HepG2 (cell line): ENCODE data around the gene TALDO1. TPM values are rescaled to one million over a fixed set of nuclear protein-coding genes. Genes with fewer than 3 reads are reported as not detected.

Source experiments
- BORCS8-MEF2B ChIP-seq: sonication (generic); formaldehyde crosslinking; IDR thresholded peaks from 2 replicates; pipeline ENCODE4 v1.8.0; 2022; ENCODE audit warnings: mild to moderate bottlenecking, missing genetic modification reagents
- BRD4 ChIP-seq: sonication (generic); formaldehyde crosslinking; IDR thresholded peaks from 2 replicates; pipeline ENCODE4 v1.4.0; 2020; ENCODE audit warnings: missing genetic modification reagents
- DMAP1 ChIP-seq: IDR thresholded peaks from 2 replicates; pipeline ENCODE4 v1.6.1; 2016
- FOXC1 ChIP-seq: sonication (generic); formaldehyde crosslinking; IDR thresholded peaks from 2 replicates; pipeline ENCODE4 v1.8.0; 2022; ENCODE audit warnings: mild to moderate bottlenecking, missing genetic modification reagents, borderline replicate concordance
- HNRNPLL ChIP-seq: fragments of 200-400 bp; formaldehyde crosslinking; IDR thresholded peaks from 2 replicates; pipeline ENCODE4 v1.6.1; 2017; ENCODE audit warnings: mild to moderate bottlenecking, low read depth, low read length; ENCODE audit not compliant: poor library complexity, severe bottlenecking
- HOXA9 ChIP-seq: sonication (generic); formaldehyde crosslinking; IDR thresholded peaks from 2 replicates; pipeline ENCODE4 v1.8.1; 2022; ENCODE audit warnings: missing genetic modification reagents, mild to moderate bottlenecking, moderate library complexity, borderline replicate concordance
- JDP2 ChIP-seq: sonication (generic); formaldehyde crosslinking; IDR thresholded peaks from 2 replicates; pipeline ENCODE4 v1.8.1; 2022; ENCODE audit warnings: missing genetic modification reagents, borderline replicate concordance
- JUNB ChIP-seq: sonication (generic); formaldehyde crosslinking; IDR thresholded peaks from 2 replicates; pipeline ENCODE4 v1.8.0; 2022; ENCODE audit warnings: missing genetic modification reagents, mild to moderate bottlenecking, borderline replicate concordance
- KDM3A ChIP-seq: IDR thresholded peaks from 2 replicates; pipeline ENCODE4 v1.6.1; 2018; ENCODE audit warnings: low read depth, missing compliant biosample characterization
- NFKB2 ChIP-seq: sonication (generic); formaldehyde crosslinking; IDR thresholded peaks from 2 replicates; pipeline ENCODE4 v1.4.0; 2020; ENCODE audit warnings: missing genetic modification reagents, borderline replicate concordance
- NFYB ChIP-seq: sonication (generic); formaldehyde crosslinking; IDR thresholded peaks from 2 replicates; pipeline ENCODE4 v1.4.0; 2020; ENCODE audit warnings: missing genetic modification reagents
- RBM22 ChIP-seq: fragments of 200-400 bp; formaldehyde crosslinking; optimal IDR thresholded peaks from 2 replicates; pipeline ENCODE3; 2017; ENCODE audit warnings: mild to moderate bottlenecking, low read length, moderate library complexity
- SP1 ChIP-seq, 2 experiments: fragments of 450-650 bp in 1 of 2; sonication (generic) in 1 of 2; formaldehyde crosslinking in 1 of 2; IDR thresholded peaks; 2 replicates each; pipeline versions ENCODE4 v1.4.0 to v1.6.1; 2016 to 2020; ENCODE audit warnings: missing genetic modification reagents in 1 of 2
- SP140L ChIP-seq: sonication (generic); formaldehyde crosslinking; IDR thresholded peaks from 2 replicates; pipeline ENCODE4 v1.4.0; 2020; ENCODE audit warnings: missing genetic modification reagents, borderline replicate concordance
- TARDBP ChIP-seq: sonication (generic); formaldehyde crosslinking; IDR thresholded peaks from 2 replicates; pipeline ENCODE4 v1.8.0; 2022; ENCODE audit warnings: mild to moderate bottlenecking, missing genetic modification reagents
- TOPORS ChIP-seq: sonication (generic); formaldehyde crosslinking; IDR thresholded peaks from 2 replicates; pipeline ENCODE4 v1.8.0; 2023; ENCODE audit warnings: mild to moderate bottlenecking, missing genetic modification reagents
- ZFP36L2 ChIP-seq: sonication (generic); formaldehyde crosslinking; IDR thresholded peaks from 2 replicates; pipeline ENCODE4 v1.4.0; 2020; ENCODE audit warnings: missing genetic modification reagents
- ZNF138 ChIP-seq: sonication (generic); formaldehyde crosslinking; IDR thresholded peaks from 2 replicates; pipeline ENCODE4 v1.5.0; 2020; ENCODE audit warnings: mild to moderate bottlenecking, low read depth, missing genetic modification reagents
- ZNF143 ChIP-seq: sonication (generic); formaldehyde crosslinking; IDR thresholded peaks from 2 replicates; pipeline ENCODE4 v1.4.0; 2020; ENCODE audit warnings: missing genetic modification reagents
- ZNF256 ChIP-seq: sonication (generic); formaldehyde crosslinking; conservative IDR thresholded peaks from 2 replicates; pipeline ENCODE4 v1.4.0; 2020; ENCODE audit warnings: missing genetic modification reagents
- ZNF264 ChIP-seq: sonication (generic); formaldehyde crosslinking; IDR thresholded peaks from 2 replicates; pipeline ENCODE4 v1.4.0; 2020; ENCODE audit warnings: missing genetic modification reagents
- ZNF589 ChIP-seq: sonication (generic); formaldehyde crosslinking; conservative IDR thresholded peaks from 2 replicates; pipeline ENCODE4 v1.8.0; 2022; ENCODE audit warnings: mild to moderate bottlenecking, moderate library complexity, missing genetic modification reagents
- ZNF7 ChIP-seq: IDR thresholded peaks from 2 replicates; pipeline ENCODE4 v1.6.1; 2016; ENCODE audit warnings: missing biosample characterization, missing genetic modification reagents
- ZNF780A ChIP-seq: sonication (generic); formaldehyde crosslinking; IDR thresholded peaks from 2 replicates; pipeline ENCODE4 v1.8.0; 2022; ENCODE audit warnings: mild to moderate bottlenecking, missing genetic modification reagents, moderate library complexity
- ZNF850 ChIP-seq: sonication (generic); formaldehyde crosslinking; conservative IDR thresholded peaks from 2 replicates; pipeline ENCODE4 v1.9.0; 2021; ENCODE audit warnings: mild to moderate bottlenecking, missing genetic modification reagents
- ZNF879 ChIP-seq: sonication (generic); formaldehyde crosslinking; IDR thresholded peaks from 2 replicates; pipeline ENCODE4 v1.8.1; 2023; ENCODE audit warnings: missing genetic modification reagents
- polyA plus RNA-seq, 8 experiments: library from polyadenylated mRNA; depleted of rRNA in 3 of 8; stranded (reverse) in 7 of 8; unstranded in 1 of 8; fragments of >200 nt; fragmentation: Illumina TruSeq in 4 of 8; extraction: Trizol in 4 of 8; gene quantifications; 2 replicates each; pipeline versions ENCODE4 v1.2.1 to v1.2.3, GENCODE V29; 2011 to 2016; ENCODE audit warnings: low read depth in 4 of 8, missing spikeins in 1 of 8, mixed read lengths in 1 of 8; ENCODE audit not compliant: insufficient read depth in 1 of 8
- total RNA-seq, 5 experiments: library from RNA; depleted of rRNA; stranded (reverse); fragments of >200 nt; fragmentation: Illumina TruSeq; extraction: Trizol; gene quantifications; 2 replicates each; pipeline ENCODE4 v1.2.3, GENCODE V29; 2016; ENCODE audit warnings: low read depth in 1 of 5
- TF ChIP-seq, protein P1 (sequence below): fragments of 450-650 bp; IDR thresholded peaks from 2 replicates; pipeline ENCODE4 v1.6.1; 2016
- TF ChIP-seq, protein P2 (sequence below): sonication (generic); formaldehyde crosslinking; IDR thresholded peaks from 2 replicates; pipeline ENCODE4 v1.9.0; 2021; ENCODE audit warnings: missing genetic modification reagents, mild to moderate bottlenecking, borderline replicate concordance
- TF ChIP-seq, protein P3 (sequence below): sonication (generic); formaldehyde crosslinking; IDR thresholded peaks from 2 replicates; pipeline ENCODE4 v1.8.1; 2023; ENCODE audit warnings: mild to moderate bottlenecking, missing genetic modification reagents
- TF ChIP-seq, protein P4 (sequence below): sonication (generic); formaldehyde crosslinking; IDR thresholded peaks from 2 replicates; pipeline ENCODE4 v1.8.1; 2023; ENCODE audit warnings: mild to moderate bottlenecking, missing genetic modification reagents, borderline replicate concordance

The TALDO1 gene
- total and polyA plus RNA-seq, 2 of the 13 experiments (the other 11 are each of a cell fraction or from before 2014, with no cell fraction given): 107 to 240 TPM

DNA sequence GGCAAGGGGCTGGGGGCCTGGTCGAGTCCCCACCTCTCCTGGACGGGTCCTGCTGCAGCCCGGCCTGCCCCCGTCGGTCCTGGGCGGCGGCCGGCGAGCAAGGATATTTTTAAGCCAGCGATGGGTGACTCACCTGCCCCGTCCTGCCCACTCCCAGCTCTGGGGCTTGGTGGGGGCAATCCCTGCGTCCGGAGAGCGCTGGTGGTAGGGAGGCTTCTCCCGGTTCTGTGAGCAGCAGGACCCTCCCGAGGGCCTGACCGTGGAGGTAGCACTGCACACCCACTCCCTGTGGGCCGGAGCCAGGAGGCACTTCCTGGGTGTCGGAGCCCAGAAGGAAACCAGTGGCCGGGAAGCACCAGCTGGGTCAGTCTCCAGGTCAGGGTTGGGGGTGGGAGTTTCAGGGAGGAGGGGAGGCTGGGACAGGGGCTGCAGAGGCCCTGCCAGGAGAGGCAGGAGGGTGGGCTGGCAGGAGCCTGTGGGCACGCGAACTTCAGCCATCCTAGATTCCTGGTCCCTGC lies 40.8 kb upstream of the TALDO1 start (continued):
- TF ChIP-seq, protein P1, sequence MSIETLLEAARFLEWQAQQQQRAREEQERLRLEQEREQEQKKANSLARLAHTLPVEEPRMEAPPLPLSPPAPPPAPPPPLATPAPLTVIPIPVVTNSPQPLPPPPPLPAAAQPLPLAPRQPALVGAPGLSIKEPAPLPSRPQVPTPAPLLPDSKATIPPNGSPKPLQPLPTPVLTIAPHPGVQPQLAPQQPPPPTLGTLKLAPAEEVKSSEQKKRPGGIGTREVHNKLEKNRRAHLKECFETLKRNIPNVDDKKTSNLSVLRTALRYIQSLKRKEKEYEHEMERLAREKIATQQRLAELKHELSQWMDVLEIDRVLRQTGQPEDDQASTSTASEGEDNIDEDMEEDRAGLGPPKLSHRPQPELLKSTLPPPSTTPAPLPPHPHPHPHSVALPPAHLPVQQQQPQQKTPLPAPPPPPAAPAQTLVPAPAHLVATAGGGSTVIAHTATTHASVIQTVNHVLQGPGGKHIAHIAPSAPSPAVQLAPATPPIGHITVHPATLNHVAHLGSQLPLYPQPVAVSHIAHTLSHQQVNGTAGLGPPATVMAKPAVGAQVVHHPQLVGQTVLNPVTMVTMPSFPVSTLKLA: no peak
- TF ChIP-seq SP1 (IDR thresholded peaks at IDR 0.05) (no peak), SP1 (CRISPR knock-in tag; IDR thresholded peaks at IDR 0.05) (0 out of 2 replicates have a peak, but pooled peaks have one; percentile 10), JDP2 (no peak), TOPORS (no peak), HOXA9 (CRISPR knock-in tag) (no peak), RBM22 (no peak), BORCS8-MEF2B (CRISPR knock-in tag) (no peak), ZNF780A (no peak), FOXC1 (CRISPR knock-in tag) (no peak), TARDBP (CRISPR knock-in tag) (no peak), NFYB (no peak), ZNF143 (0 out of 2 replicates have a peak, but pooled peaks have one; percentile 9), ZFP36L2 (0 out of 2 replicates have a peak, but pooled peaks have one; percentile 9), ZNF850 (CRISPR knock-in tag) (0 out of 2 replicates have a peak, but pooled peaks have one; percentile 47), BRD4 (no peak), ZNF879 (CRISPR knock-in tag) (0 out of 2 replicates have a peak, but pooled peaks have one; percentile 8), JUNB (CRISPR knock-in tag) (no peak), ZNF138 (CRISPR knock-in tag) (no peak), ZNF264 (CRISPR knock-in tag) (no peak), HNRNPLL (peak; percentile 38), ZNF589 (0 out of 2 replicates have a peak, but pooled peaks have one; percentile 4), ZNF256 (CRISPR knock-in tag) (no peak), DMAP1 (no peak), SP140L (CRISPR knock-in tag) (no peak), NFKB2 (no peak; the same call in 1 of the 2 replicates), ZNF7 (CRISPR knock-in tag) (peak; percentile 6; the same call in 1 of the 2 replicates), KDM3A (no peak)
- TF ChIP-seq, protein P2, sequence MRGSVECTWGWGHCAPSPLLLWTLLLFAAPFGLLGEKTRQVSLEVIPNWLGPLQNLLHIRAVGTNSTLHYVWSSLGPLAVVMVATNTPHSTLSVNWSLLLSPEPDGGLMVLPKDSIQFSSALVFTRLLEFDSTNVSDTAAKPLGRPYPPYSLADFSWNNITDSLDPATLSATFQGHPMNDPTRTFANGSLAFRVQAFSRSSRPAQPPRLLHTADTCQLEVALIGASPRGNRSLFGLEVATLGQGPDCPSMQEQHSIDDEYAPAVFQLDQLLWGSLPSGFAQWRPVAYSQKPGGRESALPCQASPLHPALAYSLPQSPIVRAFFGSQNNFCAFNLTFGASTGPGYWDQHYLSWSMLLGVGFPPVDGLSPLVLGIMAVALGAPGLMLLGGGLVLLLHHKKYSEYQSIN: no peak
- TF ChIP-seq, protein P3, sequence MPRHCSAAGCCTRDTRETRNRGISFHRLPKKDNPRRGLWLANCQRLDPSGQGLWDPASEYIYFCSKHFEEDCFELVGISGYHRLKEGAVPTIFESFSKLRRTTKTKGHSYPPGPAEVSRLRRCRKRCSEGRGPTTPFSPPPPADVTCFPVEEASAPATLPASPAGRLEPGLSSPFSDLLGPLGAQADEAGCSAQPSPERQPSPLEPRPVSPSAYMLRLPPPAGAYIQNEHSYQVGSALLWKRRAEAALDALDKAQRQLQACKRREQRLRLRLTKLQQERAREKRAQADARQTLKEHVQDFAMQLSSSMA (CRISPR knock-in tag): no peak
- TF ChIP-seq, protein P4, sequence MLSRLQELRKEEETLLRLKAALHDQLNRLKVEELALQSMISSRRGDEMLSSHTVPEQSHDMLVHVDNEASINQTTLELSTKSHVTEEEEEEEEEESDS (CRISPR knock-in tag): 0 out of 2 replicates have a peak, but pooled peaks have one; percentile 14
